HepG2 (cell line): ENCODE results near the gene WSCD1. TPM values are rescaled to one million over a fixed set of nuclear protein-coding genes. Genes with fewer than 3 reads are reported as not detected.

Experiments used
- ATAC-seq: fragments of 200-7000 bp; cut with Tn5 transposase; 3 replicates; pipeline ENCODE4 v1.9.1; 2020; ENCODE audit warnings: mild to moderate bottlenecking, moderate library complexity
- BruUV-seq: library from RNA; stranded (reverse); fragments of 400-500 nt; replicated peaks from 2 replicates; lab custom pipeline; 2021; lab: Mats Ljungman, UMichigan
- CTCF ChIA-PET: fragments of 300-600 bp; formaldehyde crosslinking; extraction: SDS; loops from one replicate; lab custom pipeline; 2021; ENCODE audit warnings: low total read pairs, inconsistent platforms, low intra/inter-chr PET ratio; lab: Yijun Ruan, JAX
- POLR2A ChIA-PET: fragments of 350-600 bp; sonication (Branson Sonifier 250); formaldehyde crosslinking; loops from one replicate; lab custom pipeline; 2020; ENCODE audit warnings: antibody characterized with exemption, inconsistent platforms; lab: Yijun Ruan, JAX
- DNase-seq: peaks from one replicate; pipeline ENCODE4 v3.0.0-alpha.2; 2015; ENCODE audit warnings: low spot score
- FAIRE-seq: peaks from 3 replicates; lab custom pipeline; 2011; peaks lifted over from hg19 to GRCh38; lab: Jason Lieb, UNC
- H2AFZ ChIP-seq: one replicate; pipeline ENCODE4 v1.6.1; 2011; ENCODE audit warnings: low read length, inconsistent platforms
- H3K27ac ChIP-seq: fragments of 300-600 bp; 3 replicates; pipeline ENCODE4 v1.8.0; 2011; ENCODE audit warnings: mixed run types, mild to moderate bottlenecking, mixed read lengths, low read length, inconsistent platforms; ENCODE audit not compliant: insufficient read depth; ENCODE audit errors: extremely low read length
- H3K27me3 ChIP-seq, 2 experiments: fragments of 200-600 bp in 1 of 2; 2 replicates in 1 of 2; 3 replicates in 1 of 2; pipeline versions ENCODE4 v1.6.0 to v1.8.0; 2011; ENCODE audit warnings: low read length in 2 of 2, mild to moderate bottlenecking in 2 of 2, moderate library complexity in 2 of 2, inconsistent platforms in 1 of 2; ENCODE audit not compliant: insufficient read depth in 2 of 2, control insufficient read depth in 1 of 2
- H3K36me3 ChIP-seq, 2 experiments: fragments of 200-600 bp in 1 of 2; replicated peaks in 1 of 2; 2 replicates in 1 of 2; 3 replicates in 1 of 2; pipeline versions ENCODE4 v1.5.1 to v1.8.0; 2011; ENCODE audit warnings: low read length in 2 of 2, inconsistent platforms in 1 of 2; ENCODE audit not compliant: insufficient read depth in 2 of 2, control insufficient read depth in 1 of 2
- H3K4me1 ChIP-seq: 2 replicates; pipeline ENCODE4 v1.5.1; 2012; ENCODE audit warnings: low read length, inconsistent platforms; ENCODE audit not compliant: insufficient read depth
- H3K4me2 ChIP-seq: 2 replicates; pipeline ENCODE4 v1.6.0; 2011; ENCODE audit warnings: low read depth, low read length, inconsistent platforms
- H3K4me3 ChIP-seq, 3 experiments: fragments of 200-600 bp in 1 of 3; sonication (generic), shearing (Covaris generic) in 1 of 3; replicated peaks in 1 of 3; 2 replicates each; pipeline ENCODE4 v1.5.1; 2011 to 2016; ENCODE audit warnings: low read length in 3 of 3, inconsistent platforms in 2 of 3, low read depth in 2 of 3, mild to moderate bottlenecking in 2 of 3, control low read depth in 1 of 3, mixed read lengths in 1 of 3; ENCODE audit not compliant: insufficient read depth in 1 of 3
- H3K79me2 ChIP-seq: one replicate; pipeline ENCODE4 v1.6.1; 2011; ENCODE audit warnings: low read length, inconsistent platforms; ENCODE audit not compliant: insufficient read depth
- H3K9ac ChIP-seq: 2 replicates; pipeline ENCODE4 v1.6.0; 2011; ENCODE audit warnings: mild to moderate bottlenecking, low read depth, low read length, inconsistent platforms; ENCODE audit not compliant: insufficient read depth
- H3K9me3 ChIP-seq: 2 replicates; pipeline ENCODE4 v1.5.1; 2012; ENCODE audit warnings: mild to moderate bottlenecking, low read length
- H4K20me1 ChIP-seq: 2 replicates; pipeline ENCODE4 v1.6.0; 2011; ENCODE audit warnings: inconsistent platforms, mild to moderate bottlenecking, low read length, moderate library complexity; ENCODE audit not compliant: insufficient read depth
- E2F1 ChIP-seq: sonication (generic); formaldehyde crosslinking; IDR thresholded peaks from 2 replicates; pipeline ENCODE4 v1.5.0; 2020; ENCODE audit warnings: missing genetic modification reagents
- ERF ChIP-seq: IDR thresholded peaks from 2 replicates; pipeline ENCODE4 v1.6.1; 2018; ENCODE audit warnings: missing biosample characterization, missing genetic modification reagents
- KDM5A ChIP-seq: fragments of 200-600 bp; sonication (generic); IDR thresholded peaks from 2 replicates; pipeline ENCODE4 v1.7.0; 2018; ENCODE audit warnings: antibody characterized with exemption, mild to moderate bottlenecking, low read length, borderline replicate concordance
- SOX6 ChIP-seq, 2 experiments: fragments of 450-650 bp in 1 of 2; sonication (generic) in 1 of 2; formaldehyde crosslinking in 1 of 2; IDR thresholded peaks; 2 replicates each; pipeline versions ENCODE4 v1.4.0 to v1.6.1; 2017 to 2020; ENCODE audit warnings: antibody characterized with exemption in 1 of 2, mild to moderate bottlenecking in 1 of 2, missing genetic modification reagents in 1 of 2
- TEAD3 ChIP-seq: optimal IDR thresholded peaks from 2 replicates; pipeline ENCODE3; 2016; ENCODE audit warnings: borderline replicate concordance
- WGBS: methylation state at CpG from one replicate; pipeline ENCODE4 v1.1.6; 2017; ENCODE audit warnings: low lambda C conversion rate; 5-methylcytosine and 5-hydroxymethylcytosine counted together
- in situ Hi-C: cut with HindIII; loops from 2 replicates; pipeline ENCODE4 v1.10.0; 2017; ENCODE audit warnings: low pct_unique_long_range_greater_than_20kb; ENCODE audit not compliant: extremely low pct_ligation_motif_present
- intact Hi-C: fragments of 100-400 bp; cut with micrococcal nuclease; formaldehyde crosslinking; loops from one replicate; pipeline ENCODE4 v1.10.0; 2022; ENCODE audit not compliant: unreplicated experiment
- polyA plus RNA-seq, 8 experiments: library from polyadenylated mRNA; depleted of rRNA in 3 of 8; stranded (reverse) in 7 of 8; unstranded in 1 of 8; fragments of >200 nt; fragmentation: Illumina TruSeq in 4 of 8; extraction: Trizol in 4 of 8; gene quantifications; 2 replicates each; pipeline versions ENCODE4 v1.2.1 to v1.2.3, GENCODE V29; 2011 to 2016; ENCODE audit warnings: low read depth in 4 of 8, missing spikeins in 1 of 8, mixed read lengths in 1 of 8; ENCODE audit not compliant: insufficient read depth in 1 of 8
- total RNA-seq, 5 experiments: library from RNA; depleted of rRNA; stranded (reverse); fragments of >200 nt; fragmentation: Illumina TruSeq; extraction: Trizol; gene quantifications; 2 replicates each; pipeline ENCODE4 v1.2.3, GENCODE V29; 2016; ENCODE audit warnings: low read depth in 1 of 5
- TF ChIP-seq, protein P1 (sequence below): sonication (generic); formaldehyde crosslinking; IDR thresholded peaks from 2 replicates; pipeline ENCODE4 v1.4.0; 2020; ENCODE audit warnings: missing genetic modification reagents
- TF ChIP-seq, protein P2 (sequence below): sonication (generic); formaldehyde crosslinking; IDR thresholded peaks from 2 replicates; pipeline ENCODE4 v1.9.0; 2021; ENCODE audit warnings: missing genetic modification reagents, mild to moderate bottlenecking, borderline replicate concordance

WSCD1 gene
- total and polyA plus RNA-seq, 2 of the 13 experiments (the other 11 are each of a cell fraction or from before 2014, with no cell fraction given) = 0.24 to 2.7 TPM

DNA sequence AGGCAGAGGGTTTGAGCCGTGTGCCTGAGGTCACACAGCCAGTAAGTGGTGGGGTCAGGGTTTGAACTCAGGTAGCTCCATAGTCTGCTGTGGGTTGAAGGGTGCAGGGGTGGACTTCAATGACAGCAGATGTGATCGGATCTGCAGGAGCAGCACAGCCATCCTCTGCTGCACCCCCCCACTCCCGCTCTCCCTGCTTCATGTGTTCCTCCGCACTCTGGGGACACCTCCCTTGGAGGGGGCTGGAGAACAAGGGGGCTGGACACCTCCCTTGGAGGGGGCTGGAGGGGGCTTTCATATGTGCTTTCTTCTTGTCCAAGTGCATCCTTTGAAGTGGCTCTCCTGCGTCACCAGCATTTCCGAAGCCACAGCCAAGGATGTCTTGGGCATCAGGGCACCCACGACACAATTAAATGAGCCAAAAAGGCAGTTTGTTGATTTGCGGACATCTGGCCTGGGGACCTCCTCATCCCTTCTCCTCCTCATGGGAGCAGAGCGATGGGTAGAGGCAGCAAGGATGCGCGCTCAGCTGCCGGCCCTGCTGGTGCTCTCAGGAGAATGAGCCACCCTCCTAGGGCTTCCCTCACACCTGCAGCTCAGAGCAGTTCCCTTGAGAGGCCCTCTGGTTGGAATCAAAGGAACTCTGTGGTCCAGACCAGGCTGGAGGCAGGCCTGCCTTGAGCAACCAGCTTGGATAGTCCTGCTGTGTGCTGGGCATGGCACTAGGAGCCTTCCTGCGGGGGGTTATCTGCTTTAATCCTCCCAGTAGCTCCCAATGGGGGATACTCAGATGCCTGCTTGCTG is 26.2 kb downstream of the WSCD1 start:
- Histone ChIP-seq H3K9ac (no peak overlapping the region), H3K79me2 (no peaks in the 10 kb centered on the region), H3K27me3 (peaks cover 1 to 8% of the 10 kb centered on the region in 2 experiments; a peak in 2 of 5 replicates), H3K4me2 (no peak overlapping the region), H4K20me1 (no peaks in the 10 kb centered on the region), H3K36me3 (no peaks in the 10 kb centered on the region), H3K4me3 (no peak overlapping the region), H3K27ac (no peak overlapping the region), H2AFZ (no peak overlapping the region), H3K4me1 (no peaks in the 10 kb centered on the region), H3K9me3 (no peaks in the 10 kb centered on the region)
- DNase-seq = no peak
- no peak for FAIRE-seq
- TF ChIP-seq E2F1 (CRISPR knock-in tag) (no peak), KDM5A (no peak), TEAD3 (CRISPR knock-in tag) (no peak), SOX6 (IDR thresholded peaks at IDR 0.05) (no peak), SOX6 (CRISPR knock-in tag; IDR thresholded peaks at IDR 0.05) (no peak), ERF (CRISPR knock-in tag) (no peak)
- TF ChIP-seq, protein P1, sequence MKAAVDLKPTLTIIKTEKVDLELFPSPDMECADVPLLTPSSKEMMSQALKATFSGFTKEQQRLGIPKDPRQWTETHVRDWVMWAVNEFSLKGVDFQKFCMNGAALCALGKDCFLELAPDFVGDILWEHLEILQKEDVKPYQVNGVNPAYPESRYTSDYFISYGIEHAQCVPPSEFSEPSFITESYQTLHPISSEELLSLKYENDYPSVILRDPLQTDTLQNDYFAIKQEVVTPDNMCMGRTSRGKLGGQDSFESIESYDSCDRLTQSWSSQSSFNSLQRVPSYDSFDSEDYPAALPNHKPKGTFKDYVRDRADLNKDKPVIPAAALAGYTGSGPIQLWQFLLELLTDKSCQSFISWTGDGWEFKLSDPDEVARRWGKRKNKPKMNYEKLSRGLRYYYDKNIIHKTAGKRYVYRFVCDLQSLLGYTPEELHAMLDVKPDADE (CRISPR knock-in tag) = no peak
- TF ChIP-seq, protein P2, sequence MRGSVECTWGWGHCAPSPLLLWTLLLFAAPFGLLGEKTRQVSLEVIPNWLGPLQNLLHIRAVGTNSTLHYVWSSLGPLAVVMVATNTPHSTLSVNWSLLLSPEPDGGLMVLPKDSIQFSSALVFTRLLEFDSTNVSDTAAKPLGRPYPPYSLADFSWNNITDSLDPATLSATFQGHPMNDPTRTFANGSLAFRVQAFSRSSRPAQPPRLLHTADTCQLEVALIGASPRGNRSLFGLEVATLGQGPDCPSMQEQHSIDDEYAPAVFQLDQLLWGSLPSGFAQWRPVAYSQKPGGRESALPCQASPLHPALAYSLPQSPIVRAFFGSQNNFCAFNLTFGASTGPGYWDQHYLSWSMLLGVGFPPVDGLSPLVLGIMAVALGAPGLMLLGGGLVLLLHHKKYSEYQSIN = no peak
- ChIA-PET POLR2A (no interaction called here), CTCF (no interaction called here)
- WGBS = 70% methylated on average over 5 of the region's 13 CpGs
- in situ Hi-C loops (no loop called here), intact Hi-C loops (no loop called here)
- no TSS peak for BruUV-seq
- ATAC-seq = no peak
